HCT116 (cell line): ENCODE data around the gene SUSD3. TPM values are rescaled to one million over a fixed set of nuclear protein-coding genes. Genes with fewer than 3 reads are reported as not detected.

Source experiments
- ATAC-seq: fragments of 200-7000 bp; cut with Tn5 transposase; 2 replicates; pipeline ENCODE4 v1.9.1; 2020; ENCODE audit warnings: mild to moderate bottlenecking, moderate library complexity
- BruUV-seq: library from RNA; stranded (reverse); fragments of 400-500 nt; replicated peaks from 2 replicates; lab custom pipeline; 2021; lab: Mats Ljungman, UMichigan
- CTCF ChIA-PET: fragments of 300-600 bp; sonication (Branson Sonifier 250); formaldehyde crosslinking; loops from one replicate; lab custom pipeline; 2021; ENCODE audit warnings: antibody characterized with exemption; lab: Charles Lee
- POLR2A ChIA-PET: fragments of 300-600, 350-600 bp; sonication (Branson Sonifier 250); formaldehyde crosslinking; loops from one replicate; lab custom pipeline; 2021; ENCODE audit warnings: antibody characterized with exemption; lab: Charles Lee
- RAD21 ChIA-PET, 2 experiments: fragments of 300-600 bp; sonication (Branson Sonifier 250); formaldehyde crosslinking; loops; one replicate each; lab custom pipeline; 2023; ENCODE audit warnings: low total read pairs in 2 of 2; ENCODE audit not compliant: uncharacterized antibody in 2 of 2, unreplicated experiment in 2 of 2, low non-redundant PET in 1 of 2; lab: Charles Lee
- DNase-seq: peaks from one replicate; pipeline ENCODE4 v3.0.0-alpha.2; 2010; ENCODE audit warnings: low read depth, low spot score
- H2AFZ ChIP-seq: fragments of 200-600 bp; shearing (Covaris generic), sonication (generic); 2 replicates; pipeline ENCODE4 v1.6.1; 2017; ENCODE audit warnings: low read depth, mixed run types, mixed read lengths, antibody characterized with exemption, low read length; ENCODE audit not compliant: poor library complexity, severe bottlenecking
- H3K27ac ChIP-seq: 2 replicates; pipeline ENCODE4 v1.5.1; 2012; ENCODE audit warnings: low read depth, low read length
- H3K27me3 ChIP-seq: fragments of 200-600 bp; sonication (generic); 2 replicates; pipeline ENCODE4 v1.6.1; 2016; ENCODE audit warnings: mixed run types, low read length, mixed read lengths; ENCODE audit not compliant: insufficient read depth
- H3K36me3 ChIP-seq, 2 experiments: fragments of 200-500 bp in 1 of 2; fragments of 200-600 bp in 1 of 2; sonication (Bioruptor generic) in 1 of 2; sonication (generic) in 1 of 2; 2 replicates each; pipeline versions ENCODE4 v1.5.1 to v1.6.1; 2014 to 2016; ENCODE audit warnings: low read length in 2 of 2, inconsistent platforms in 1 of 2, mixed read lengths in 1 of 2, mixed run types in 1 of 2; ENCODE audit not compliant: insufficient read depth in 2 of 2, control insufficient read depth in 1 of 2
- H3K4me1 ChIP-seq, 2 experiments: fragments of 200-600 bp in 1 of 2; sonication (generic) in 1 of 2; 2 replicates each; pipeline versions ENCODE4 v1.5.1 to v1.6.1; 2012 to 2017; ENCODE audit warnings: low read length in 2 of 2, inconsistent platforms in 1 of 2, mild to moderate bottlenecking in 1 of 2, mixed read lengths in 1 of 2, mixed run types in 1 of 2, moderate library complexity in 1 of 2; ENCODE audit not compliant: insufficient read depth in 2 of 2, control insufficient read depth in 1 of 2
- H3K4me2 ChIP-seq: fragments of 200-600 bp; sonication (generic); 2 replicates; pipeline ENCODE4 v1.6.1; 2017; ENCODE audit warnings: mixed run types, low read length, mixed read lengths
- H3K4me3 ChIP-seq, 2 experiments: fragments of 200-600 bp in 1 of 2; sonication (generic) in 1 of 2; replicated peaks in 1 of 2; 2 replicates each; pipeline ENCODE4 v1.5.1; 2011 to 2016; ENCODE audit warnings: low read length in 2 of 2, control low read depth in 1 of 2, low read depth in 1 of 2, mild to moderate bottlenecking in 1 of 2, mixed read lengths in 1 of 2, mixed run types in 1 of 2
- H3K79me2 ChIP-seq: fragments of 200-600 bp; sonication (generic); 2 replicates; pipeline ENCODE4 v1.6.1; 2017; ENCODE audit warnings: mild to moderate bottlenecking, mixed run types, low read length, moderate library complexity, mixed read lengths; ENCODE audit not compliant: insufficient read depth
- H3K9ac ChIP-seq: fragments of 200-600 bp; sonication (generic); 2 replicates; pipeline ENCODE4 v1.6.1; 2016; ENCODE audit warnings: low read length, mixed read lengths
- H3K9me2 ChIP-seq: fragments of 200-600 bp; sonication (generic), shearing (Covaris generic); 2 replicates; pipeline ENCODE4 v1.6.1; 2017; ENCODE audit warnings: mixed run types, mild to moderate bottlenecking, moderate library complexity; ENCODE audit not compliant: insufficient read depth
- H3K9me3 ChIP-seq, 2 experiments: fragments of 200-500 bp in 1 of 2; fragments of 200-600 bp in 1 of 2; sonication (Bioruptor generic) in 1 of 2; sonication (generic) in 1 of 2; 2 replicates each; pipeline ENCODE4 v1.6.1; 2014 to 2017; ENCODE audit warnings: low read length in 2 of 2, mixed read lengths in 2 of 2, inconsistent platforms in 1 of 2, low read depth in 1 of 2, mild to moderate bottlenecking in 1 of 2, mixed run types in 1 of 2, moderate library complexity in 1 of 2; ENCODE audit not compliant: control insufficient read depth in 1 of 2, insufficient read depth in 1 of 2
- H4K20me1 ChIP-seq: fragments of 200-600 bp; sonication (generic), shearing (Covaris generic); 2 replicates; pipeline ENCODE4 v1.6.1; 2017; ENCODE audit warnings: mixed run types, mild to moderate bottlenecking, moderate library complexity; ENCODE audit not compliant: insufficient read depth
- CBX3 ChIP-seq: IDR thresholded peaks from 2 replicates; pipeline ENCODE4 v1.6.1; 2012; ENCODE audit warnings: low read depth
- CEBPB ChIP-seq: IDR thresholded peaks from 2 replicates; pipeline ENCODE4 v1.6.1; 2012; ENCODE audit warnings: low read depth
- EGR1 ChIP-seq: IDR thresholded peaks from 2 replicates; pipeline ENCODE4 v1.6.1; 2012; ENCODE audit warnings: low read depth
- ELF1 ChIP-seq: IDR thresholded peaks from 2 replicates; pipeline ENCODE4 v1.6.1; 2012; ENCODE audit warnings: low read depth, borderline replicate concordance
- EZH2 ChIP-seq: fragments of 200-600 bp; sonication (generic); IDR thresholded peaks from 2 replicates; pipeline ENCODE4 v1.6.1; 2017; ENCODE audit warnings: antibody characterized with exemption, mixed run types
- EZH2phosphoT487 ChIP-seq: fragments of 200-600 bp; IDR thresholded peaks from 2 replicates; pipeline ENCODE4 v1.6.1; 2018; ENCODE audit warnings: antibody characterized with exemption, borderline replicate concordance
- FOSL1 ChIP-seq: IDR thresholded peaks from 2 replicates; pipeline ENCODE4 v1.6.1; 2012; ENCODE audit warnings: low read depth
- JUND ChIP-seq: IDR thresholded peaks from 2 replicates; pipeline ENCODE4 v1.6.1; 2012
- POLR2A ChIP-seq: IDR thresholded peaks from 2 replicates; pipeline ENCODE4 v1.7.0; 2011; ENCODE audit warnings: borderline replicate concordance; ENCODE audit not compliant: insufficient read depth, insufficient read length; ENCODE audit errors: extremely low read depth
- POLR2AphosphoS5 ChIP-seq: IDR thresholded peaks from 2 replicates; pipeline ENCODE4 v1.6.1; 2011; ENCODE audit warnings: mild to moderate bottlenecking, low read depth, low read length, moderate library complexity
- RAD21 ChIP-seq: IDR thresholded peaks from 2 replicates; pipeline ENCODE4 v1.6.1; 2012; ENCODE audit warnings: low read depth, mild to moderate bottlenecking
- SIN3A ChIP-seq: IDR thresholded peaks from 2 replicates; pipeline ENCODE4 v1.6.1; 2012; ENCODE audit warnings: low read depth
- SRF ChIP-seq: IDR thresholded peaks from 2 replicates; pipeline ENCODE4 v1.6.1; 2012; ENCODE audit warnings: low read depth
- TCF7L2 ChIP-seq: IDR thresholded peaks from 2 replicates; pipeline ENCODE4 v1.7.0; 2011; ENCODE audit warnings: borderline replicate concordance, inconsistent platforms; ENCODE audit not compliant: insufficient read depth, insufficient read length; ENCODE audit errors: extremely low read depth
- YY1 ChIP-seq: IDR thresholded peaks from 2 replicates; pipeline ENCODE4 v1.6.1; 2011; ENCODE audit warnings: low read length, low read depth, moderate library complexity, mild to moderate bottlenecking; ENCODE audit not compliant: insufficient replicate concordance; ENCODE audit errors: extremely low read depth
- ZBTB33 ChIP-seq: IDR thresholded peaks from 2 replicates; pipeline ENCODE4 v1.6.1; 2011; ENCODE audit warnings: mild to moderate bottlenecking, low read length, moderate library complexity; ENCODE audit not compliant: insufficient replicate concordance; ENCODE audit errors: extremely low read depth
- ZFX ChIP-seq: fragments of 450-650 bp; IDR thresholded peaks from 2 replicates; pipeline ENCODE4 v1.6.1; 2017
- intact Hi-C: fragments of 100-400 bp; cut with micrococcal nuclease; formaldehyde crosslinking; loops from 2 replicates; pipeline ENCODE4 v1.10.0; 2022
- total RNA-seq: library from RNA; stranded (reverse); gene quantifications from one replicate; pipeline ENCODE4 v1.2.1, GENCODE V29; 2021; ENCODE audit not compliant: unreplicated experiment
- TF ChIP-seq, protein P1 (sequence below): IDR thresholded peaks from 2 replicates; pipeline ENCODE4 v1.6.1; 2012
- TF ChIP-seq, protein P2 (sequence below): IDR thresholded peaks from 2 replicates; pipeline ENCODE4 v1.6.1; 2012; ENCODE audit warnings: low read depth
- TF ChIP-seq, protein P3 (sequence below): IDR thresholded peaks from 2 replicates; pipeline ENCODE4 v1.6.1; 2012

SUSD3 gene
- total RNA-seq, 1 experiment from 2014 or later, result 11.3 TPM

- TF ChIP-seq ZBTB33 (no peak), EGR1 (no peak), CBX3 (no peak), CEBPB (no peak), SRF (no peak), SIN3A (no peak), TCF7L2 (no peak), YY1 (no peak), RAD21 (no peak), JUND (no peak), ZFX (no peak), POLR2AphosphoS5 (no peak), EZH2phosphoT487 (no peak), FOSL1 (no peak), POLR2A (no peak), ELF1 (no peak), EZH2 (no peak)
- TF ChIP-seq, protein P1, sequence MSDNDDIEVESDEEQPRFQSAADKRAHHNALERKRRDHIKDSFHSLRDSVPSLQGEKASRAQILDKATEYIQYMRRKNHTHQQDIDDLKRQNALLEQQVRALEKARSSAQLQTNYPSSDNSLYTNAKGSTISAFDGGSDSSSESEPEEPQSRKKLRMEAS, result no peak
- TF ChIP-seq, protein P2, sequence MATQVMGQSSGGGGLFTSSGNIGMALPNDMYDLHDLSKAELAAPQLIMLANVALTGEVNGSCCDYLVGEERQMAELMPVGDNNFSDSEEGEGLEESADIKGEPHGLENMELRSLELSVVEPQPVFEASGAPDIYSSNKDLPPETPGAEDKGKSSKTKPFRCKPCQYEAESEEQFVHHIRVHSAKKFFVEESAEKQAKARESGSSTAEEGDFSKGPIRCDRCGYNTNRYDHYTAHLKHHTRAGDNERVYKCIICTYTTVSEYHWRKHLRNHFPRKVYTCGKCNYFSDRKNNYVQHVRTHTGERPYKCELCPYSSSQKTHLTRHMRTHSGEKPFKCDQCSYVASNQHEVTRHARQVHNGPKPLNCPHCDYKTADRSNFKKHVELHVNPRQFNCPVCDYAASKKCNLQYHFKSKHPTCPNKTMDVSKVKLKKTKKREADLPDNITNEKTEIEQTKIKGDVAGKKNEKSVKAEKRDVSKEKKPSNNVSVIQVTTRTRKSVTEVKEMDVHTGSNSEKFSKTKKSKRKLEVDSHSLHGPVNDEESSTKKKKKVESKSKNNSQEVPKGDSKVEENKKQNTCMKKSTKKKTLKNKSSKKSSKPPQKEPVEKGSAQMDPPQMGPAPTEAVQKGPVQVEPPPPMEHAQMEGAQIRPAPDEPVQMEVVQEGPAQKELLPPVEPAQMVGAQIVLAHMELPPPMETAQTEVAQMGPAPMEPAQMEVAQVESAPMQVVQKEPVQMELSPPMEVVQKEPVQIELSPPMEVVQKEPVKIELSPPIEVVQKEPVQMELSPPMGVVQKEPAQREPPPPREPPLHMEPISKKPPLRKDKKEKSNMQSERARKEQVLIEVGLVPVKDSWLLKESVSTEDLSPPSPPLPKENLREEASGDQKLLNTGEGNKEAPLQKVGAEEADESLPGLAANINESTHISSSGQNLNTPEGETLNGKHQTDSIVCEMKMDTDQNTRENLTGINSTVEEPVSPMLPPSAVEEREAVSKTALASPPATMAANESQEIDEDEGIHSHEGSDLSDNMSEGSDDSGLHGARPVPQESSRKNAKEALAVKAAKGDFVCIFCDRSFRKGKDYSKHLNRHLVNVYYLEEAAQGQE, result no peak
- TF ChIP-seq, protein P3, sequence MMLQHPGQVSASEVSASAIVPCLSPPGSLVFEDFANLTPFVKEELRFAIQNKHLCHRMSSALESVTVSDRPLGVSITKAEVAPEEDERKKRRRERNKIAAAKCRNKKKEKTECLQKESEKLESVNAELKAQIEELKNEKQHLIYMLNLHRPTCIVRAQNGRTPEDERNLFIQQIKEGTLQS, result no peak
- RAD21 ChIA-PET, result interaction anchor here in 1 of 2 experiments (0.9 kb wide), 1 partner anchor 91 kb away, joined by 3 read pairs; no protein-coding TSS in a partner anchor
- POLR2A ChIA-PET, result interaction anchor here (1.9 kb wide), 1 partner anchor 25 kb away, joined by 6 read pairs; no protein-coding TSS in a partner anchor
- H3K9me3 ChIP-seq, result peaks cover 0 to 15% of the 10 kb centered on the region in 2 experiments; a peak in 2 of 4 replicates
- H3K27ac ChIP-seq, result peak overlapping the region; percentile 81
- no peaks in the 10 kb centered on the region for H3K27me3 ChIP-seq
- no peaks in the 10 kb centered on the region for H3K36me3 ChIP-seq
- intact Hi-C loops, result loop anchor here (5.0 kb wide), 2 partner anchors 92 to 358 kb away; partner anchors contain the start of genes FAM120A and FAM120AOS
- peaks cover 33% of the 10 kb centered on the region for H3K79me2 ChIP-seq
- H3K4me2 ChIP-seq, result peak overlapping the region; percentile 97
- ATAC-seq, result no peak
- H3K9me2 ChIP-seq, result no peaks in the 10 kb centered on the region
- H2AFZ ChIP-seq, result no peak overlapping the region
- H3K4me3 ChIP-seq, result peak overlapping the region; percentile 63 to 77
- CTCF ChIA-PET, result interaction anchor here (1.2 kb wide), 1 partner anchor 91 kb away, joined by 4 read pairs; no protein-coding TSS in a partner anchor
- no peak for DNase-seq
- peaks cover 39 to 76% of the 10 kb centered on the region in 2 experiments for H3K4me1 ChIP-seq
- TSS peak; percentile 97 for BruUV-seq
- H4K20me1 ChIP-seq, result no peaks in the 10 kb centered on the region
- peak overlapping the region; percentile 87 for H3K9ac ChIP-seq
These were observed 36.2 kb downstream of the SUSD3 start for GRCh38 chr9:93094658-93095204.
